ENCODE data around the gene TECPR2.
"Not testable (repeated sequence)": the region's sequence is repeated elsewhere in the genome, so short reads cannot be mapped to it uniquely, and the experiment has no call there.

TECPR2 gene

GRCh38 chr14:102345232-102345631 is 17.5 kb upstream of the TECPR2 start:
- DNase-seq (ENCODE audit: low read depth): no peak
- H3K4me3 ChIP-seq (ENCODE audit: low read length): no peak overlapping the region
- TF ChIP-seq CTCF (IDR thresholded peaks at IDR 0.05; ENCODE audit: insufficient read depth, low read depth, low read length, missing control alignments): no peak

- no peak for DNase-seq (ENCODE audit: low read depth)
- TF ChIP-seq CTCF (IDR thresholded peaks at IDR 0.05; ENCODE audit: insufficient read depth, low read depth, low read length, missing control alignments): no peak
- H3K4me3 ChIP-seq (ENCODE audit: low read length): no peak overlapping the region
Observed at GRCh38 chr14:102346645-102347044, 16.1 kb upstream of the TECPR2 start.

DNA sequence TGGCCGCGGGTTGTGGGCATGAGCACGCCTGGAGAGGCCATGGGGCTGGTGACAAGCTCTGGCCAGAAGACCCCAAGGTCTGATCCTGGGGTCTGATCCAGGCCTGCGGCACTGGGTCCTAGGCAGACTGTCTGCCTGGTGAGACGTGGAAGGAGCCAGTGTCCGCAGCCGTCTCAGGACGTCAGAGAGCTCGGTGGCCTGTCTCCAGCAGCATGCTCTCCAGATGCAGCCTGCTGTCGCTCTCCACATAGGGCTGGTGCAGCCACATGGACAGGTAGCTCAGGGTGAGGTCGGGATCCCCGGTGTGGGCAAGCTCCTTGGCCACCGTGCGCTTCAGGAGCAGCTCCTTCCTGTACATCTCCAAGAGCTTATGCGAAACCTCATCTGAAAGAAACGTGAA is 14.4 kb upstream of the TECPR2 start:
- no peak for DNase-seq (ENCODE audit: low read depth)
- no peak overlapping the region for H3K4me3 ChIP-seq (ENCODE audit: low read length)
- TF ChIP-seq CTCF (IDR thresholded peaks at IDR 0.05; ENCODE audit: insufficient read depth, low read depth, low read length, missing control alignments): no peak

DNA sequence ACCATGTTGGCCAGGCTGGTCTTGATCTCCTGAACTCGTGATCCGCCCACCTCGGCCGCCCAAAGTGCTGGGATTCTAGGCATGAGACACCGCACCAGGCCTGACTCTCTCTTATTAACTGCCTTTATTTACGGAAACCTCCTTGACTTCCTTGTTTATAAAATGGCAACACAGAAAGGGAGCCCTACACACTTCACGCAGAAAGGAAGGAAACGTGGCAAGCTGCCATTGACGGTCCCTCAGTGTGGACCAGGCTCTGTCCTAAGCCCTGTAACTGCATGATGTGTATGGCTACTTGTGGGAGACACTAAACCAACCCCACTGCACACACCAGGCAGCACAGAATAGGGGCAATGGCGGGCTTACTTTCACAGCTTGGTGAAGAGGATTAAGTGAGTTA is 11.7 kb upstream of the TECPR2 start:
- no peak for DNase-seq (ENCODE audit: low read depth)
- no peak overlapping the region for H3K4me3 ChIP-seq (ENCODE audit: low read length)
- TF ChIP-seq CTCF (IDR thresholded peaks at IDR 0.05; ENCODE audit: insufficient read depth, low read depth, low read length, missing control alignments): no peak

DNA sequence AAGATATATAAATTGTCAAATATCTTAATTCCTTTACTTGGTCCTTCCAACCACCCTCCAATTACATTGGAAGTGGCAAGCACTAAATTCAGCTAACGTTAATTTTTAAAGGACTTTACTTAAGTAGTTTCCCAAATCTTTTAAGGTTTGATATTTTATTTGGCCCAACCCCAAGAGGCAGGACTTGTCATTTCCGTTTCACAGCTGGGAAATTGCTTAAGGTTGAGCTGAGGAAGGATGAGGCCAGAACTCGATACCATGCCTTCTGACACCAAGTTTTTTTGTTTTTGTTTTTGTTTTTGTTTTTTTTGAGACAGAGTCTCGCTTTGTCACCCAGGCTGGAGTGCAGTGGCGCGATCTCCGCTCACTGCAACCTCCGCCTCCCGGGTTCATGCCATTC is 11.1 kb upstream of the TECPR2 start:
- not testable (repeated sequence) for H3K4me3 ChIP-seq (ENCODE audit: low read length)
- DNase-seq (ENCODE audit: low read depth): peak; percentile 18

- no peak for TF ChIP-seq CTCF (IDR thresholded peaks at IDR 0.05; ENCODE audit: insufficient read depth, low read depth, low read length, missing control alignments)
- no peak overlapping the region for H3K4me3 ChIP-seq (ENCODE audit: low read length)
- no peak for DNase-seq (ENCODE audit: low read depth)
Observed at GRCh38 chr14:102352213-102352612, 10.5 kb upstream of the TECPR2 start.

DNA sequence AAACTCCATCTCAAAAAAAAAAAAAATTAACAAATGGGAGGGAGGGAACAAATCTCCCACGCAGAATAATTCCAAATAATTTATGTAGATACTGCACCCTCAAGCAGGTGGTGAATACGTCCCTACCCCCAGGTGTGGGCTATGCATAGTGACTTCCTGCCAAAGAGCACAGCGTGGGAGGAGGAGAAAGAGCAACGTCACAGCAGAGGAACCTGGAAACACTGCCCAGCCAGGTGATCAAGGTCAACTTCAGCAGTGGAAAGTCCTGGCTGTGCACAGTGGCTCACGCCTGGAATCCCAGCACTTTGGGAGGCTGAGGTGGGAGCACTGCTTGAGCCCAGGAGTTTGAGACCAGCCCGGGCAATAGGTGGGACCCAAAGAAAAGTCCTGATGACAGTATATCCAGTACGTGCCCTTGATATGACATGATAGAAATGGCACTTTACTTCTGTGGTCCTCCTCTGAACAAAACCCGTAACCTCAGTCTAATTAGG is 9.6 kb upstream of the TECPR2 start:
- no peak for DNase-seq (ENCODE audit: low read depth)
- no peak for TF ChIP-seq CTCF (IDR thresholded peaks at IDR 0.05; ENCODE audit: insufficient read depth, low read depth, low read length, missing control alignments)
- H3K4me3 ChIP-seq (ENCODE audit: low read length): no peak overlapping the region

DNA sequence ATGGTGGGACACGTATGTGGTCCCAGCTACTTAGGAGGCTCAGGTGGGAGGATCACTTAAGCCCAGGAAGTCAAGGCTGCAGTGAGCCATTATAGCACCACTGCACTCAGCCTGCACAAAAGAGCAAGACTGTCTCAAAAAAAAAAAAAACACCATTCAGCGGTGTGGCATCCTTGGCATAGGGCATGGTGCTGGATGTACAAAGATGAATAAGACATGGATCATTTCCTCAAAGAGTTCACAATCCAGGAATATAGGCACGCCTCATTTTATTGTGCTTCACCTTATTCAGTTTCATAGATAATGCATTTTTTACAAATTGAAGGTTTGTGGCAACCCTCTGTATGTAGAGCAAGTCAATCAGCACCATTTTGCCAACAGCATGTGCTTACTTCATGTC is 6.5 kb upstream of the TECPR2 start:
- TF ChIP-seq CTCF (IDR thresholded peaks at IDR 0.05; ENCODE audit: insufficient read depth, low read depth, low read length, missing control alignments): no peak
- peak; percentile 28 for DNase-seq (ENCODE audit: low read depth)
- no peak overlapping the region for H3K4me3 ChIP-seq (ENCODE audit: low read length)
